ENCODE data around the gene SYNE2.

DNA sequence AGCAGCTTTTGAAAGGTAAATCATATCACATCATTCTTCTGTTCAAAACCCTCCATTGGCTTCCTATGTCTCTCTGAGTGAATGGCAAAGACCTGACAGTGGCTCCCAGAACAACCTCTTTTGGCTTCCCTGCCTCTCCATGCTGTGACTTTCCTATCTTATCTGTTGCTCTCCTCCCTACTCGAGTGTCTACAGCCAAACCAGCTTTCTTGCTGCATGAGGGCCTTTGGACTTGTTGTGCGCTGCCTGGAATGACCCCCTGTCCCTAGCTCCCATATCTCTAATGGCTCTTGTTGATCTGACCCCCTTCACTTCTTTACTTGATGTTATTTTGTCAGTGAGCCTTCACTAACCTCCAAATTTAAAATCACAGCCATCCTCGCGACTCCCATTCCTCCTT, 2.5 kb downstream of the SYNE2 start:
- TF ChIP-seq, protein P1, sequence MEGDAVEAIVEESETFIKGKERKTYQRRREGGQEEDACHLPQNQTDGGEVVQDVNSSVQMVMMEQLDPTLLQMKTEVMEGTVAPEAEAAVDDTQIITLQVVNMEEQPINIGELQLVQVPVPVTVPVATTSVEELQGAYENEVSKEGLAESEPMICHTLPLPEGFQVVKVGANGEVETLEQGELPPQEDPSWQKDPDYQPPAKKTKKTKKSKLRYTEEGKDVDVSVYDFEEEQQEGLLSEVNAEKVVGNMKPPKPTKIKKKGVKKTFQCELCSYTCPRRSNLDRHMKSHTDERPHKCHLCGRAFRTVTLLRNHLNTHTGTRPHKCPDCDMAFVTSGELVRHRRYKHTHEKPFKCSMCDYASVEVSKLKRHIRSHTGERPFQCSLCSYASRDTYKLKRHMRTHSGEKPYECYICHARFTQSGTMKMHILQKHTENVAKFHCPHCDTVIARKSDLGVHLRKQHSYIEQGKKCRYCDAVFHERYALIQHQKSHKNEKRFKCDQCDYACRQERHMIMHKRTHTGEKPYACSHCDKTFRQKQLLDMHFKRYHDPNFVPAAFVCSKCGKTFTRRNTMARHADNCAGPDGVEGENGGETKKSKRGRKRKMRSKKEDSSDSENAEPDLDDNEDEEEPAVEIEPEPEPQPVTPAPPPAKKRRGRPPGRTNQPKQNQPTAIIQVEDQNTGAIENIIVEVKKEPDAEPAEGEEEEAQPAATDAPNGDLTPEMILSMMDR (conservative IDR thresholded peaks at IDR 0.05; ENCODE audit: low read length) = 0 out of 2 replicates have a peak, but pooled peaks have one; percentile 9
- no peak for TF ChIP-seq EZH2phosphoT487 (IDR thresholded peaks at IDR 0.05; ENCODE audit: borderline replicate concordance, low read depth, low read length)
